ENCODE results near the gene COPZ2. TPM values are rescaled to one million over a fixed set of nuclear protein-coding genes. Genes with fewer than 3 reads are reported as not detected.
A peak's percentile ranks its signal among the peaks of the same experiment; 100 is the strongest.
"Not testable (repeated sequence)": the region's sequence is repeated elsewhere in the genome, so short reads cannot be mapped to it uniquely, and the experiment has no call there.

Gene COPZ2
- total RNA-seq, 2 experiments from 2014 or later = 5.1 to 5.5 TPM

- H3K4me3 Mint-ChIP-seq; H3K27ac Mint-ChIP-seq; H3K4me1 Mint-ChIP-seq (ENCODE audit: low read depth); ATAC-seq; H3K27me3 Mint-ChIP-seq (ENCODE audit: low read depth); H3K9me3 Mint-ChIP-seq (ENCODE audit: insufficient read depth); DNase-seq: not testable (repeated sequence)
- POLR2A ChIA-PET = interaction anchor here (1.1 to 1.3 kb wide), 2 partner anchors 10 to 42 kb away, joined by 3 read pairs; no protein-coding TSS in a partner anchor
- H3K36me3 Mint-ChIP-seq (ENCODE audit: low read depth) = peaks cover 53% of the 10 kb centered on the region
- CTCF ChIA-PET = interaction anchor here (0.9 to 4.0 kb wide), 13 partner anchors 12 to 61 kb away, joined by 3 to 35 read pairs (median 4); partner anchors contain the start of gene NFE2L1
These were observed 30.2 kb upstream of the COPZ2 start for GRCh38 chr17:48067808-48068207.

- no peak overlapping the region for H3K4me3 Mint-ChIP-seq
- DNase-seq = no peak
These were observed 29.6 kb upstream of the COPZ2 start for GRCh38 chr17:48067245-48067644.

DNA sequence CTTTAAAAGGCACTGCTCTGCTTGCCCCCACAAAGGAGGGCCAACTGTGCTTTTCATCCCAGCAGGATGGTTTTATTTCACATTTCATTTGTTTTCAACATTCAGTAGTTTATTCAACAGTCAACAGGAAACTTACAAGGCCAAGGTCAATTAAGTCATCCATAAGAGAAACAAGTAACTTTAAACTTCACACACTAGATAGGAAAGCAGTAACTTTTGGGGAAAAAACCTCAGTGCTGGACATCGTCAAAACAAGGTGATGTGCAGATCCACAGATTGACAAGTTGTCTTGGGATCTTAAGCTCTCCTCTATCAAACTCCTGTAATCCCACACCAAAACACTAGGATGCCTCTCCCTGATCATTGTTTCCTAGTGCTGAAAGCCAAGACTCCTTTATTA lies 29.1 kb upstream of the COPZ2 start:
- Mint-ChIP-seq H3K4me3 (no peak overlapping the region), H3K27me3 (ENCODE audit: low read depth) (no peaks in the 10 kb centered on the region), H3K36me3 (ENCODE audit: low read depth) (peaks cover 59% of the 10 kb centered on the region), H3K4me1 (ENCODE audit: low read depth) (no peaks in the 10 kb centered on the region), H3K27ac (no peak overlapping the region), H3K9me3 (ENCODE audit: insufficient read depth) (no peaks in the 10 kb centered on the region)
- ATAC-seq (no peak), DNase-seq (no peak)
- CTCF ChIA-PET = interaction anchor here (0.7 to 4.0 kb wide), 5 partner anchors 12 to 48 kb away, joined by 3 to 35 read pairs (median 3); no protein-coding TSS in a partner anchor
- POLR2A ChIA-PET = interaction anchor here (0.9 to 1.4 kb wide), 2 partner anchors 9 to 18 kb away, joined by 3 to 4 read pairs; partner anchors contain the start of gene NFE2L1

More at GRCh38 chr17:48067245-48067644, 29.6 kb upstream of the COPZ2 start:
- Mint-ChIP-seq H3K27ac (no peak overlapping the region), H3K9me3 (ENCODE audit: insufficient read depth) (no peaks in the 10 kb centered on the region), H3K27me3 (ENCODE audit: low read depth) (no peaks in the 10 kb centered on the region), H3K36me3 (ENCODE audit: low read depth) (peaks cover 56% of the 10 kb centered on the region), H3K4me1 (ENCODE audit: low read depth) (no peaks in the 10 kb centered on the region)
- POLR2A ChIA-PET = interaction anchor here (0.9 to 1.4 kb wide), 2 partner anchors 10 to 19 kb away, joined by 3 to 4 read pairs; partner anchors contain the start of gene NFE2L1
- CTCF ChIA-PET = interaction anchor here (1.0 to 4.0 kb wide), 5 partner anchors 12 to 41 kb away, joined by 3 to 35 read pairs (median 9); no protein-coding TSS in a partner anchor
- no peak for ATAC-seq

GRCh38 chr17:48066192-48066591 lies 28.6 kb upstream of the COPZ2 start:
- Mint-ChIP-seq H3K27ac (no peak overlapping the region), H3K4me3 (no peak overlapping the region), H3K36me3 (ENCODE audit: low read depth) (peaks cover 59% of the 10 kb centered on the region), H3K27me3 (ENCODE audit: low read depth) (no peaks in the 10 kb centered on the region), H3K4me1 (ENCODE audit: low read depth) (no peaks in the 10 kb centered on the region), H3K9me3 (ENCODE audit: insufficient read depth) (no peaks in the 10 kb centered on the region)
- ATAC-seq (no peak), DNase-seq (no peak)
- ChIA-PET CTCF (interaction anchor here (0.7 to 4.0 kb wide), 4 partner anchors 11 to 47 kb away, joined by 3 to 35 read pairs (median 16); no protein-coding TSS in a partner anchor), POLR2A (interaction anchor here (0.9 to 1.4 kb wide), 2 partner anchors 9 to 18 kb away, joined by 3 to 4 read pairs; partner anchors contain the start of gene NFE2L1)

DNA sequence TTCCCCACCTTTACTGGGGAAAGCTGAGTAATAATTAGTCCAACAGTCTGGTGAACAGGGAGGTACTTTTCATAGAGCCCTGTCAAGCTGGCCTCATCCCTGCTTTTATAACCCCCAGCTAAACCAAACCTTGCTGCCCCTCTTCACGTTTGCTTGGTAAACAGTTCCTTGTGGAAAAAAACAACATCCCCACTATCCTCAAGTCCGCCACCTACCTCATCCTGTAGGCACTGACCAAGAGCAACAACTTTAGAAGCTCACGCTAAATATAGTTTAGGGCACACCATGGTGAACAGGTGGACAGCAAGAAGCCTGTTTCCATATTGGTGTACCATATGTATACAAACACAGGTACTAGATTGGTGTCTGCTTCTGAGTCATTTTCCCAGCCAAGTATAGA lies 27.0 kb upstream of the COPZ2 start:
- CTCF ChIA-PET = interaction anchor here (0.7 to 2.0 kb wide), 4 partner anchors 15 to 94 kb away, joined by 3 to 7 read pairs (median 4); partner anchors contain the start of genes CDK5RAP3 and NFE2L1

GRCh38 chr17:48062273-48062672 lies 24.7 kb upstream of the COPZ2 start:
- H3K4me3 Mint-ChIP-seq = no peak overlapping the region
- H3K4me1 Mint-ChIP-seq (ENCODE audit: low read depth) = no peaks in the 10 kb centered on the region
- ATAC-seq = no peak
- ChIA-PET POLR2A (interaction anchor here (0.6 kb wide), 1 partner anchor 15 kb away, joined by 3 read pairs; no protein-coding TSS in a partner anchor), CTCF (interaction anchor here (1.2 to 3.2 kb wide), 5 partner anchors 13 to 36 kb away, joined by 3 to 12 read pairs (median 5); no protein-coding TSS in a partner anchor)
- H3K9me3 Mint-ChIP-seq (ENCODE audit: insufficient read depth) = no peaks in the 10 kb centered on the region
- H3K27me3 Mint-ChIP-seq (ENCODE audit: low read depth) = no peaks in the 10 kb centered on the region
- H3K36me3 Mint-ChIP-seq (ENCODE audit: low read depth) = peaks cover 73% of the 10 kb centered on the region
- no peak for DNase-seq
- no peak overlapping the region for H3K27ac Mint-ChIP-seq

More for the DNA sequence above, 27.0 kb upstream of the COPZ2 start:
- H3K27ac Mint-ChIP-seq = peak overlapping the region; percentile 0
- POLR2A ChIA-PET = no interaction called here
- H3K36me3 Mint-ChIP-seq (ENCODE audit: low read depth) = peaks cover 60% of the 10 kb centered on the region
- no peak overlapping the region for H3K4me3 Mint-ChIP-seq
- no peaks in the 10 kb centered on the region for H3K9me3 Mint-ChIP-seq (ENCODE audit: insufficient read depth)
- DNase-seq (no peak), ATAC-seq (no peak)
- no peaks in the 10 kb centered on the region for H3K4me1 Mint-ChIP-seq (ENCODE audit: low read depth)
- no peaks in the 10 kb centered on the region for H3K27me3 Mint-ChIP-seq (ENCODE audit: low read depth)

- CTCF ChIA-PET = interaction anchor here (3.2 kb wide), 1 partner anchor 20 kb away, joined by 12 read pairs; no protein-coding TSS in a partner anchor
- DNase-seq (no peak), ATAC-seq (no peak)
- H3K9me3 Mint-ChIP-seq (ENCODE audit: insufficient read depth) = no peaks in the 10 kb centered on the region
- H3K4me3 Mint-ChIP-seq = no peak overlapping the region
- H3K27ac Mint-ChIP-seq = no peak overlapping the region
- POLR2A ChIA-PET = interaction anchor here (0.6 to 1.1 kb wide), 2 partner anchors 31 to 41 kb away, joined by 3 to 4 read pairs; no protein-coding TSS in a partner anchor
- peaks cover 78% of the 10 kb centered on the region for H3K36me3 Mint-ChIP-seq (ENCODE audit: low read depth)
- H3K27me3 Mint-ChIP-seq (ENCODE audit: low read depth) = no peaks in the 10 kb centered on the region
- peaks cover 14% of the 10 kb centered on the region for H3K4me1 Mint-ChIP-seq (ENCODE audit: low read depth)
These were observed 22.7 kb upstream of the COPZ2 start for GRCh38 chr17:48060249-48060648.

DNA sequence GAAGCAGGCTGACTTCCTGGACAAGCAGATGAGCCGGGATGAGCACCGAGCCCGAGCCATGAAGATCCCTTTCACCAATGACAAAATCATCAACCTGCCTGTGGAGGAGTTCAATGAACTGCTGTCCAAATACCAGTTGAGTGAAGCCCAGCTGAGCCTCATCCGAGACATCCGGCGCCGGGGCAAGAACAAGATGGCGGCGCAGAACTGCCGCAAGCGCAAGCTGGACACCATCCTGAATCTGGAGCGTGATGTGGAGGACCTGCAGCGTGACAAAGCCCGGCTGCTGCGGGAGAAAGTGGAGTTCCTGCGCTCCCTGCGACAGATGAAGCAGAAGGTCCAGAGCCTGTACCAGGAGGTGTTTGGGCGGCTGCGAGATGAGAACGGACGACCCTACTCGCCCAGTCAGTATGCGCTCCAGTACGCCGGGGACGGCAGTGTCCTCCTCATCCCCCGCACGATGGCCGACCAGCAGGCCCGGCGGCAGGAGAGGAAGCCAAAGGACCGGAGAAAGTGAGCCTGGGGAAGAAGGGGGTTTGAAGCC lies 21.6 kb upstream of the COPZ2 start:
- no peaks in the 10 kb centered on the region for H3K9me3 Mint-ChIP-seq (ENCODE audit: insufficient read depth)
- no peak for ATAC-seq
- H3K36me3 Mint-ChIP-seq (ENCODE audit: low read depth) = peaks cover 72% of the 10 kb centered on the region
- H3K27me3 Mint-ChIP-seq (ENCODE audit: low read depth) = no peaks in the 10 kb centered on the region
- H3K27ac Mint-ChIP-seq = no peak overlapping the region
- DNase-seq = no peak
- ChIA-PET POLR2A (interaction anchor here (1.1 to 1.7 kb wide), 3 partner anchors 10 to 30 kb away, joined by 3 to 7 read pairs (median 4); partner anchors contain the start of gene NFE2L1), CTCF (interaction anchor here (0.7 to 3.1 kb wide), 3 partner anchors 9 to 21 kb away, joined by 4 to 9 read pairs (median 5); no protein-coding TSS in a partner anchor)
- H3K4me3 Mint-ChIP-seq = no peak overlapping the region
- peaks cover 19% of the 10 kb centered on the region for H3K4me1 Mint-ChIP-seq (ENCODE audit: low read depth)

- DNase-seq (no peak), ATAC-seq (no peak)
- Mint-ChIP-seq H3K27ac (no peak overlapping the region), H3K9me3 (ENCODE audit: insufficient read depth) (no peaks in the 10 kb centered on the region), H3K4me1 (ENCODE audit: low read depth) (peaks cover 24% of the 10 kb centered on the region), H3K4me3 (no peak overlapping the region), H3K27me3 (ENCODE audit: low read depth) (no peaks in the 10 kb centered on the region), H3K36me3 (ENCODE audit: low read depth) (peaks cover 74% of the 10 kb centered on the region)
- ChIA-PET CTCF (interaction anchor here (0.7 to 3.1 kb wide), 7 partner anchors 10 to 39 kb away, joined by 3 to 9 read pairs (median 5); no protein-coding TSS in a partner anchor), POLR2A (interaction anchor here (1.1 to 1.7 kb wide), 4 partner anchors 10 to 11 kb away, joined by 3 to 7 read pairs (median 4); partner anchors contain the start of gene NFE2L1)
These were observed 21.0 kb upstream of the COPZ2 start for GRCh38 chr17:48058393-48059124.

DNA sequence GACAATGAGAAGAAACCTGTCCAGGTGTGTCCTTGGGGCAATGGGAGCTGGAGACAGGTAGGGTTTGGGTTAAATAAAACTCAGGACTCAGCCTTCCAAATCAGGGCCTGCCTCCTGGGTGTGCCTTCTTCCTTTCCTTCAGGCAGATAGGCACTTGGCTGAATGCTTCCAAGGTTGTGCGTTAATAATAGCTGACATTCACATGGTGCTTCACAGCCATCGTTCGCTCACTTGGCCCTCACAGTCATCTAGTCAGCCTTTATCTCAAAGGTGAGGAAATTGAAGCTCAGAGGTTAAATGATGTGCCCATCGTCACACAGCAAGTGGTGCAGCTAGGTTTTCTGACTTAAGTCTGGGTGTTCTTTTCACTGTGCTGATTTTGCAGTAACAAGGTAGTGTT lies 20.0 kb upstream of the COPZ2 start:
- H3K27me3 Mint-ChIP-seq (ENCODE audit: low read depth) = no peaks in the 10 kb centered on the region
- POLR2A ChIA-PET = interaction anchor here (1.0 to 1.3 kb wide), 3 partner anchors 9 to 11 kb away, joined by 3 to 4 read pairs (median 4); no protein-coding TSS in a partner anchor
- CTCF ChIA-PET = interaction anchor here (0.9 to 3.1 kb wide), 6 partner anchors 10 to 40 kb away, joined by 3 to 9 read pairs (median 5); no protein-coding TSS in a partner anchor
- H3K4me1 Mint-ChIP-seq (ENCODE audit: low read depth) = peaks cover 32% of the 10 kb centered on the region
- H3K9me3 Mint-ChIP-seq (ENCODE audit: insufficient read depth) = no peaks in the 10 kb centered on the region
- ATAC-seq (no peak), DNase-seq (no peak)
- H3K27ac Mint-ChIP-seq = no peak overlapping the region
- H3K4me3 Mint-ChIP-seq = no peak overlapping the region
- peaks cover 81% of the 10 kb centered on the region for H3K36me3 Mint-ChIP-seq (ENCODE audit: low read depth)

GRCh38 chr17:48056879-48057278 lies 19.3 kb upstream of the COPZ2 start:
- ATAC-seq (no peak), DNase-seq (no peak)
- Mint-ChIP-seq H3K27ac (peak overlapping the region; percentile 53), H3K4me3 (no peak overlapping the region), H3K4me1 (ENCODE audit: low read depth) (peaks cover 38% of the 10 kb centered on the region), H3K27me3 (ENCODE audit: low read depth) (no peaks in the 10 kb centered on the region), H3K9me3 (ENCODE audit: insufficient read depth) (no peaks in the 10 kb centered on the region), H3K36me3 (ENCODE audit: low read depth) (peaks cover 79% of the 10 kb centered on the region)
- POLR2A ChIA-PET = interaction anchor here (1.0 to 1.2 kb wide), 2 partner anchors 10 kb away, joined by 4 to 5 read pairs; no protein-coding TSS in a partner anchor
- CTCF ChIA-PET = interaction anchor here (1.1 to 3.1 kb wide), 3 partner anchors 12 to 31 kb away, joined by 4 to 15 read pairs (median 9); no protein-coding TSS in a partner anchor

Data from activated CD8-positive, alpha-beta T cell treated with anti-CD3 and anti-CD28 coated beads, Interleukin-2, amount 10 ng/mL, durations not matched to agents 7 days and 5 days (primary cell).